Measurements from ENCODE around the gene HLA-DMA.

Gene HLA-DMA

GRCh38 chr6:32974541-32975308 is 21.8 kb upstream of the HLA-DMA start:
- no peak for DNase-seq

GRCh38 chr6:32974016-32974333 is 21.1 kb upstream of the HLA-DMA start:
- no peak for DNase-seq

- no peak for DNase-seq
These were observed 20.5 kb upstream of the HLA-DMA start for GRCh38 chr6:32973144-32974015.

- DNase-seq = peak; percentile 58
These were observed 19.7 kb upstream of the HLA-DMA start for GRCh38 chr6:32972353-32973143.

GRCh38 chr6:32971581-32972352 is 18.9 kb upstream of the HLA-DMA start:
- DNase-seq = peak; percentile 99

GRCh38 chr6:32971242-32971580 is 18.3 kb upstream of the HLA-DMA start:
- no peak for DNase-seq

- peak; percentile 70 for DNase-seq
These were observed 17.7 kb upstream of the HLA-DMA start for GRCh38 chr6:32970413-32971241.

GRCh38 chr6:32969685-32970412 is 17.0 kb upstream of the HLA-DMA start:
- peak; percentile 59 for DNase-seq

- peak; percentile 44 for DNase-seq
These were observed 16.2 kb upstream of the HLA-DMA start for GRCh38 chr6:32968867-32969684.

- peak; percentile 93 for DNase-seq
These were observed 15.4 kb upstream of the HLA-DMA start, which contains the start of gene BRD2 for GRCh38 chr6:32968093-32968866. TSS of gene BRD2 (plus strand) at chr6:32968594. CDS start at chr6:32972899, 4,305 bp downstream.

GRCh38 chr6:32967151-32968091 is 14.5 kb upstream of the HLA-DMA start:
- peak; percentile 29 for DNase-seq

GRCh38 chr6:32964776-32965175 is 11.9 kb upstream of the HLA-DMA start:
- no peak for DNase-seq

GRCh38 chr6:32963866-32964265 is 11.0 kb upstream of the HLA-DMA start:
- no peak for DNase-seq

GRCh38 chr6:32962213-32962826 is 9.4 kb upstream of the HLA-DMA start:
- no peak for DNase-seq

- no peak for DNase-seq
These were observed 7.7 kb upstream of the HLA-DMA start for GRCh38 chr6:32960563-32960962.

- DNase-seq = no peak
These were observed 3.3 kb upstream of the HLA-DMA start for GRCh38 chr6:32956176-32956575.

GRCh38 chr6:32954986-32955802 is 2.3 kb upstream of the HLA-DMA start:
- DNase-seq = no peak
